ENCODE data around the gene LCMT1.

GRCh38 chr16:25138130-25138529 lies 26.6 kb downstream of the LCMT1 start:
- no peak for TF ChIP-seq CTCF (conservative IDR thresholded peaks at IDR 0.05 in 1 of 2, IDR thresholded peaks at IDR 0.05 in 1 of 2; ENCODE audit: extremely low read depth in 1 of 2, insufficient read depth in 1 of 2, low read depth in 1 of 2, low read length in 2 of 2)
- TF ChIP-seq EZH2 (IDR thresholded peaks at IDR 0.05; ENCODE audit: borderline replicate concordance, low read length): no peak
